Esophagus mucosa (tissue), 1 donor: Measurements from ENCODE around the gene PRKCE. TPM values are rescaled to one million over a fixed set of nuclear protein-coding genes. Genes with fewer than 3 reads are reported as not detected.
"Not testable (repeated sequence)": the region's sequence is repeated elsewhere in the genome, so short reads cannot be mapped to it uniquely, and the experiment has no call there.

ENCODE experiments used
- ATAC-seq: fragments of 200-7000 bp; cut with Tn5 transposase; one replicate; pipeline ENCODE4 v1.9.1; 2020
- total RNA-seq: library from RNA; stranded (reverse); gene quantifications from one replicate; pipeline ENCODE4 v1.2.4, GENCODE V29; 2023
- donor health status: DM: yes; HTN: yes; CAD: no.

Gene PRKCE
- total RNA-seq, 1 donor from 2014 or later = 13.1 TPM

- no peak for ATAC-seq
Measured at GRCh38 chr2:45843136-45843535, 191.7 kb downstream of the PRKCE start.

GRCh38 chr2:45844796-45845457, 193.5 kb downstream of the PRKCE start:
- ATAC-seq = no peak

- ATAC-seq = no peak
Measured at GRCh38 chr2:45845566-45845965, 194.1 kb downstream of the PRKCE start.

GRCh38 chr2:45849491-45850283, 198.2 kb downstream of the PRKCE start:
- ATAC-seq = peak; percentile 87

- no peak for ATAC-seq
Measured at GRCh38 chr2:45850558-45850957, 199.1 kb downstream of the PRKCE start.

GRCh38 chr2:45851111-45851510, 199.6 kb downstream of the PRKCE start:
- no peak for ATAC-seq

- peak; percentile 57 for ATAC-seq
Measured at GRCh38 chr2:45851576-45852304, 200.3 kb downstream of the PRKCE start.

- no peak for ATAC-seq
Measured at GRCh38 chr2:45852450-45853150, 201.1 kb downstream of the PRKCE start.

GRCh38 chr2:45855374-45855773, 203.9 kb downstream of the PRKCE start:
- ATAC-seq = no peak

GRCh38 chr2:45856391-45857274, 205.2 kb downstream of the PRKCE start:
- ATAC-seq = no peak

- no peak for ATAC-seq
Measured at GRCh38 chr2:45857275-45857609, 205.8 kb downstream of the PRKCE start.

GRCh38 chr2:45857867-45858520, 206.5 kb downstream of the PRKCE start:
- ATAC-seq = no peak

- ATAC-seq = not testable (repeated sequence)
Measured at GRCh38 chr2:45858872-45859271, 207.4 kb downstream of the PRKCE start.

- no peak for ATAC-seq
Measured at GRCh38 chr2:45859682-45860081, 208.2 kb downstream of the PRKCE start.

- ATAC-seq = peak; percentile 23
Measured at GRCh38 chr2:45860136-45861121, 209.0 kb downstream of the PRKCE start.

- ATAC-seq = no peak
Measured at GRCh38 chr2:45862843-45863242, 211.4 kb downstream of the PRKCE start.

- no peak for ATAC-seq
Measured at GRCh38 chr2:45864121-45864520, 212.6 kb downstream of the PRKCE start.

GRCh38 chr2:45867349-45867748, 215.9 kb downstream of the PRKCE start:
- ATAC-seq = no peak

- ATAC-seq = no peak
Measured at GRCh38 chr2:45867800-45868199, 216.3 kb downstream of the PRKCE start.

- ATAC-seq = no peak
Measured at GRCh38 chr2:45869165-45869501, 217.7 kb downstream of the PRKCE start.
